ENCODE data around the gene GRB7.
A peak's percentile ranks its signal among the peaks of the same experiment; 100 is the strongest.

Gene GRB7

DNA sequence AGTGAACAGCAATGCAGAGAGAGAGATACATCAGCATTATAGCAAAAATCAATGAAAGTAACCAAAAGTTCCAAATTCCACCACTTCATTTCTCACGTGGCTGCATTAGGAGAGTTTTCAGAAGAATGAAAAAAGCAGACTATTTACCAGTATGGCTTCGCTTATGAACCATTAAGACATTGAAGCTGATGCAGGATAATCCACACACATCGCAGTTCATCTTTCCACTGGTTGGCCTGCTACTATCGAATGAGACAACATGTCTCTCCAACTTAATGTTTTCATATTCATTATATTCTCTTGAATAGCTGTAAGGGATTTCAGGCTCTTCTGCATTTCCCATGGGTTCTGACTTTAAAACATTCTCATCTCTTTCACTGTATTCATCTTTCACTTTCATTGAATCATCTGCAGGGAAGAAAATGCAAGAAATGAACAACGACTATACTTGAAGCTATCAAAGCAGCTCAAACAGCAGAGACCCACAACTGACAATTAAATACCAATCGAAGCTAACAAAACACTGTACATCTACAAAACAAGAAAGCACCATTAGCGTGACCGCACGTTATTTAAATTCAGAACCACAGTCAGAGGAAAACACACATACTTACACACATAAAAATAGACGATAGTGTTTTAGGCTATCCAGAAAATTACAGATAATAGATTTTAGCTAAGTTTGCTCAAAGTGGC is 54.9 kb downstream of the GRB7 start:
- peaks cover 55% of the 10 kb centered on the region for H3K4me1 ChIP-seq (ENCODE audit: low read length)
- H3K27me3 ChIP-seq (ENCODE audit: low read depth, low read length) = no peaks in the 10 kb centered on the region
- H3K4me3 ChIP-seq (ENCODE audit: low read length) = peak overlapping the region; percentile 44
- peaks cover 39% of the 10 kb centered on the region for H3K36me3 ChIP-seq (replicated peaks; ENCODE audit: low read depth, low read length)
- no peaks in the 10 kb centered on the region for H3K9me3 ChIP-seq (ENCODE audit: insufficient read depth, low read length)
- H3K27ac ChIP-seq (ENCODE audit: low read length) = peak overlapping the region; percentile 98
- H2AFZ ChIP-seq (ENCODE audit: low read depth, low read length) = no peak overlapping the region
- H4K20me1 ChIP-seq (ENCODE audit: insufficient read depth, low read length) = no peaks in the 10 kb centered on the region
- H3K9ac ChIP-seq (ENCODE audit: low read length) = peak overlapping the region; percentile 58
- no peak for TF ChIP-seq EZH2phosphoT487 (IDR thresholded peaks at IDR 0.05; ENCODE audit: low read depth)
- TF ChIP-seq, protein P1, sequence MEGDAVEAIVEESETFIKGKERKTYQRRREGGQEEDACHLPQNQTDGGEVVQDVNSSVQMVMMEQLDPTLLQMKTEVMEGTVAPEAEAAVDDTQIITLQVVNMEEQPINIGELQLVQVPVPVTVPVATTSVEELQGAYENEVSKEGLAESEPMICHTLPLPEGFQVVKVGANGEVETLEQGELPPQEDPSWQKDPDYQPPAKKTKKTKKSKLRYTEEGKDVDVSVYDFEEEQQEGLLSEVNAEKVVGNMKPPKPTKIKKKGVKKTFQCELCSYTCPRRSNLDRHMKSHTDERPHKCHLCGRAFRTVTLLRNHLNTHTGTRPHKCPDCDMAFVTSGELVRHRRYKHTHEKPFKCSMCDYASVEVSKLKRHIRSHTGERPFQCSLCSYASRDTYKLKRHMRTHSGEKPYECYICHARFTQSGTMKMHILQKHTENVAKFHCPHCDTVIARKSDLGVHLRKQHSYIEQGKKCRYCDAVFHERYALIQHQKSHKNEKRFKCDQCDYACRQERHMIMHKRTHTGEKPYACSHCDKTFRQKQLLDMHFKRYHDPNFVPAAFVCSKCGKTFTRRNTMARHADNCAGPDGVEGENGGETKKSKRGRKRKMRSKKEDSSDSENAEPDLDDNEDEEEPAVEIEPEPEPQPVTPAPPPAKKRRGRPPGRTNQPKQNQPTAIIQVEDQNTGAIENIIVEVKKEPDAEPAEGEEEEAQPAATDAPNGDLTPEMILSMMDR (IDR thresholded peaks at IDR 0.05; ENCODE audit: low read depth, low read length) = no peak
- peak overlapping the region; percentile 65 for H3K4me2 ChIP-seq (ENCODE audit: low read length)
- peaks cover 55% of the 10 kb centered on the region for H3K79me2 ChIP-seq (ENCODE audit: low read length)

DNA sequence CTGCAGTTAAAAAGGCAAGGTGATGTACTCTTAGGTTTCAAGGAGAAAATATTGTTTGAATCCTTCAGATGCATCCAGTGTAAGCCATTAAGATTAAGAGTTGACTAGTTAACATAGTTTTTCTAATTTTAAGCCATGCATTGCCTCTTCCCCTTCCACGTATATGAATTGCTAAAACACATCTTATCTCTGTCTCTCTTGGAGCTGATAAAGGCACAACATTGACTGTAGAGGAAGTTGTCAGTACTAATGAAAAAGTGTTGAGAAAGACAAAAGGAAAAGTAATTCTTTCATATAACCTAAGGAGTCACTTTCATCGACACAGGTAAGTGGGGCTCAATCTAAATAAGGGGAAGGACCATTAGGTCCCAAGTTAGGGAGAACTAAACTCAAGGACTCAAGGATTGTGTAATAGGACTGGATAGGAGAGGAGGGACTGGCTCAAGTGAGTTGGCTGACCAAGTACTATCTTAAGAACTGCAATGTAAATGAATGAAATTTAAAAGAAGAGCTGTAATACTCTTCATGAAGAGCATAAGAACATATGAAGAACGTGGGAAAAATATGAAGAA is 55.6 kb downstream of the GRB7 start:
- Histone ChIP-seq H3K9ac (ENCODE audit: low read length) (peak overlapping the region; percentile 58), H3K79me2 (ENCODE audit: low read length) (peaks cover 56% of the 10 kb centered on the region), H3K36me3 (replicated peaks; ENCODE audit: low read depth, low read length) (peaks cover 32% of the 10 kb centered on the region), H3K27me3 (ENCODE audit: low read depth, low read length) (no peaks in the 10 kb centered on the region), H4K20me1 (ENCODE audit: insufficient read depth, low read length) (no peaks in the 10 kb centered on the region), H2AFZ (ENCODE audit: low read depth, low read length) (no peak overlapping the region), H3K27ac (ENCODE audit: low read length) (peak overlapping the region; percentile 98), H3K4me3 (ENCODE audit: low read length) (peak overlapping the region; percentile 44), H3K4me1 (ENCODE audit: low read length) (peaks cover 55% of the 10 kb centered on the region), H3K4me2 (ENCODE audit: low read length) (peak overlapping the region; percentile 65), H3K9me3 (ENCODE audit: insufficient read depth, low read length) (no peaks in the 10 kb centered on the region)
- TF ChIP-seq, protein P1 (IDR thresholded peaks at IDR 0.05; ENCODE audit: low read depth, low read length) = no peak
- TF ChIP-seq EZH2phosphoT487 (IDR thresholded peaks at IDR 0.05; ENCODE audit: low read depth) = no peak

DNA sequence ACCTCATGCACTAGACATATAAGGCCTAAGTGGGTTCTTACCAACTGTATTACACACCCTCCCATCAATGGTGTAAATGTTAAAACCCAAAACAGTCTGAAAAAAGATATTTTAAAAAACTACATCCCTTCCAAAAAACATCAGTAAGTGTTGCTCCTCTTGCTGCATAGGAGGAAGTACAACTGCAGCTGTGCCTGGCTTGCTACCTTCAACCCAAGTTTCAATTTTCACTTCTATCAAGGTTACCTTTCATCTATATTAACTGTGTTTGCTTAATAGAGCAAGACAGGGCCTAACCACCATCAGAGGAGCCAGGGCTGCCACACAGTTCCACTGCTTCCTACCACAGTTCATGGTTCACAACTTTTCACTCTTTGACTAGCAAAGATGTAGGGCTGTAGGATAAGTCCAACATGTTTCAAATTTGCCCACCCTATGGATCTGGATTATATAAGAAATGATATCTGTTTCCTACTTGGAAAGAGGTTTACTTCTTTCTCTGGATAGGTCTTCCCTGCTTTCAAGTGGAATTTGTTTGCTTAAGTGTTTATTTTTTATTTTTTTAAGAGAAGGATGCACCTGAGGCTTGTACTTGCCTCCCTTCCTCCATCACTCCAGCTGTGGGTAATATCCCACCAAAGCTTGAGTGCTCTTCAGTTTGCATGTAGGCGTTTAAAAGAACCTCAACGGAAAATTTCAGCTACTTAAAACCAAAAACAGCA is 56.7 kb downstream of the GRB7 start:
- H4K20me1 ChIP-seq (ENCODE audit: insufficient read depth, low read length) = no peaks in the 10 kb centered on the region
- peak overlapping the region; percentile 72 for H3K9ac ChIP-seq (ENCODE audit: low read length)
- H3K79me2 ChIP-seq (ENCODE audit: low read length) = peaks cover 66% of the 10 kb centered on the region
- no peaks in the 10 kb centered on the region for H3K27me3 ChIP-seq (ENCODE audit: low read depth, low read length)
- peak overlapping the region; percentile 98 for H3K27ac ChIP-seq (ENCODE audit: low read length)
- peaks cover 62% of the 10 kb centered on the region for H3K4me1 ChIP-seq (ENCODE audit: low read length)
- peak overlapping the region; percentile 65 for H3K4me2 ChIP-seq (ENCODE audit: low read length)
- TF ChIP-seq, protein P1 (IDR thresholded peaks at IDR 0.05; ENCODE audit: low read depth, low read length) = no peak
- no peak for TF ChIP-seq EZH2phosphoT487 (IDR thresholded peaks at IDR 0.05; ENCODE audit: low read depth)
- H3K4me3 ChIP-seq (ENCODE audit: low read length) = peak overlapping the region; percentile 44
- H2AFZ ChIP-seq (ENCODE audit: low read depth, low read length) = no peak overlapping the region
- no peaks in the 10 kb centered on the region for H3K9me3 ChIP-seq (ENCODE audit: insufficient read depth, low read length)
- H3K36me3 ChIP-seq (replicated peaks; ENCODE audit: low read depth, low read length) = peaks cover 29% of the 10 kb centered on the region
